Nephron (organoid): Measurements from ENCODE around the gene SEPSECS.

Source experiments
- H3K27ac Mint-ChIP-seq, 3 experiments: 2 replicates each; pipeline ENCODE4 v1.8.0; 2020; ENCODE audit warnings: mixed read lengths in 3 of 3, mild to moderate bottlenecking in 2 of 3, moderate library complexity in 1 of 3
- H3K27me3 Mint-ChIP-seq: 2 replicates; pipeline ENCODE4 v1.8.0; 2021; ENCODE audit warnings: low read depth, mild to moderate bottlenecking, moderate library complexity, mixed read lengths
- H3K36me3 Mint-ChIP-seq: 2 replicates; pipeline ENCODE4 v1.8.0; 2020; ENCODE audit warnings: low read depth, mixed read lengths
- H3K4me1 Mint-ChIP-seq: 2 replicates; pipeline ENCODE4 v1.8.0; 2020; ENCODE audit warnings: mixed read lengths
- H3K4me3 Mint-ChIP-seq, 3 experiments: 2 replicates each; pipeline ENCODE4 v1.8.0; 2020; ENCODE audit warnings: mild to moderate bottlenecking in 3 of 3, mixed read lengths in 3 of 3, moderate library complexity in 2 of 3
- H3K9me3 Mint-ChIP-seq: 2 replicates; pipeline ENCODE4 v1.8.0; 2020; ENCODE audit warnings: mixed read lengths
- CTCF ChIP-seq, 3 experiments: fragments of 200-600 bp; sonication (generic); IDR thresholded peaks; one replicate each; pipeline ENCODE4 v1.5.0; 2021; ENCODE audit warnings: antibody characterized with exemption in 3 of 3; ENCODE audit not compliant: unreplicated experiment in 3 of 3

SEPSECS gene

GRCh38 chr4:25131926-25132325 lies 28.3 kb downstream of the SEPSECS start:
- Mint-ChIP-seq H3K9me3 (peaks cover 10% of the 10 kb centered on the region), H3K36me3 (peaks cover 35% of the 10 kb centered on the region), H3K4me3 (no peak overlapping the region), H3K27me3 (no peaks in the 10 kb centered on the region), H3K4me1 (peaks cover 5% of the 10 kb centered on the region), H3K27ac (no peak overlapping the region)
- no peak for TF ChIP-seq CTCF (IDR thresholded peaks at IDR 0.05; ENCODE audit: unreplicated experiment in 3 of 3)

- no peak for TF ChIP-seq CTCF (IDR thresholded peaks at IDR 0.05; ENCODE audit: unreplicated experiment in 3 of 3)
- H3K4me1 Mint-ChIP-seq, result peaks cover 5% of the 10 kb centered on the region
- H3K27ac Mint-ChIP-seq, result peak overlapping the region in 1 of 3 experiments; percentile 29
- no peaks in the 10 kb centered on the region for H3K27me3 Mint-ChIP-seq
- H3K36me3 Mint-ChIP-seq, result peaks cover 30% of the 10 kb centered on the region
- H3K4me3 Mint-ChIP-seq, result no peak overlapping the region
- H3K9me3 Mint-ChIP-seq, result peaks cover 7% of the 10 kb centered on the region
These were observed 28.9 kb downstream of the SEPSECS start for GRCh38 chr4:25131381-25131780.

GRCh38 chr4:25129917-25130316 lies 30.3 kb downstream of the SEPSECS start:
- H3K4me1 Mint-ChIP-seq, result peaks cover 5% of the 10 kb centered on the region
- no peak for TF ChIP-seq CTCF (IDR thresholded peaks at IDR 0.05; ENCODE audit: unreplicated experiment in 3 of 3)
- peaks cover 21% of the 10 kb centered on the region for H3K36me3 Mint-ChIP-seq

DNA sequence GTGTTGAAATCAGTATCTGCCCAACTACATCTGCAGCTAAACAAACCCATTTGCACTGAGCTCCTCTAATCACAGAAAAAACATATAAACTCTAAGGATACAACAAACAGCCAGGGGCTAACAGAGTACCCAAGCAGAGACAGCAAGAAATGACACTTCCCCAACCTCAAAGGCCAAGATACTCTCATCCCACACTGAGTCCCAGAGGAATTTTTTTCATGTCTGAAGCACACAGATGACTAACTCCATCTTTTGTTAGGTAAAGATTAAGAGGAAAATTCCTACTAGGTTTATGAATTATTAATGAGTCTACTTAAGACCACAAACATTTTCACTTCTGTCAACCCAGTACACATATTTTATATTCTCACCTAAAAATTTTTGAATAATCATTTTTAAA lies 31.6 kb downstream of the SEPSECS start:
- Mint-ChIP-seq H3K4me1 (peaks cover 5% of the 10 kb centered on the region), H3K4me3 (no peak overlapping the region), H3K36me3 (peaks cover 13% of the 10 kb centered on the region), H3K27me3 (no peaks in the 10 kb centered on the region), H3K27ac (peak overlapping the region in 2 of 3 experiments; percentile 57 to 84), H3K9me3 (no peaks in the 10 kb centered on the region)
- no peak for TF ChIP-seq CTCF (IDR thresholded peaks at IDR 0.05; ENCODE audit: unreplicated experiment in 3 of 3)

More at GRCh38 chr4:25129917-25130316, 30.3 kb downstream of the SEPSECS start:
- H3K27ac Mint-ChIP-seq, result peak overlapping the region in 2 of 3 experiments; percentile 4 to 40
- no peak overlapping the region for H3K4me3 Mint-ChIP-seq
- H3K9me3 Mint-ChIP-seq, result peaks cover 3% of the 10 kb centered on the region
- no peaks in the 10 kb centered on the region for H3K27me3 Mint-ChIP-seq

DNA sequence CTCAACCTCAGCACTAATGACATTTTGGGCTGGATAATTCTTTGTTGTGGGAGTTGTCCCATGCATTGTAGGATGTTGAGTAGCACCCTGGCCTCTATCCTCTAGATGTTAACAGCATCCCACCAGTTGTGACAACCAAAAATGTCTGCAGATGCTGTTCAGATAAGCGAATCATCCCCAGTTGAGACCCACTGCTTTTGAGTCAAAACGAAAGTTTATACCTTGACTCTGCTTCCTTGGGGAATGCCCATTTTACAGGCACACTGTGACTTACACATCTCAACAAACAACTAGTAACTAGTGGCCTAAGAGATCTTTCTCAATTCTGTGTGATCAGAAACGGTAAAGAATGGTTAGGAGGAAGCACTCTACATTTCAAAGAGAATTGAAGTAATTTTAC lies 37.0 kb downstream of the SEPSECS start:
- peaks cover 10% of the 10 kb centered on the region for H3K36me3 Mint-ChIP-seq
- no peaks in the 10 kb centered on the region for H3K9me3 Mint-ChIP-seq
- H3K4me3 Mint-ChIP-seq, result no peak overlapping the region
- no peak overlapping the region for H3K27ac Mint-ChIP-seq
- TF ChIP-seq CTCF (IDR thresholded peaks at IDR 0.05; ENCODE audit: unreplicated experiment in 3 of 3), result no peak
- no peaks in the 10 kb centered on the region for H3K27me3 Mint-ChIP-seq
- no peaks in the 10 kb centered on the region for H3K4me1 Mint-ChIP-seq

DNA sequence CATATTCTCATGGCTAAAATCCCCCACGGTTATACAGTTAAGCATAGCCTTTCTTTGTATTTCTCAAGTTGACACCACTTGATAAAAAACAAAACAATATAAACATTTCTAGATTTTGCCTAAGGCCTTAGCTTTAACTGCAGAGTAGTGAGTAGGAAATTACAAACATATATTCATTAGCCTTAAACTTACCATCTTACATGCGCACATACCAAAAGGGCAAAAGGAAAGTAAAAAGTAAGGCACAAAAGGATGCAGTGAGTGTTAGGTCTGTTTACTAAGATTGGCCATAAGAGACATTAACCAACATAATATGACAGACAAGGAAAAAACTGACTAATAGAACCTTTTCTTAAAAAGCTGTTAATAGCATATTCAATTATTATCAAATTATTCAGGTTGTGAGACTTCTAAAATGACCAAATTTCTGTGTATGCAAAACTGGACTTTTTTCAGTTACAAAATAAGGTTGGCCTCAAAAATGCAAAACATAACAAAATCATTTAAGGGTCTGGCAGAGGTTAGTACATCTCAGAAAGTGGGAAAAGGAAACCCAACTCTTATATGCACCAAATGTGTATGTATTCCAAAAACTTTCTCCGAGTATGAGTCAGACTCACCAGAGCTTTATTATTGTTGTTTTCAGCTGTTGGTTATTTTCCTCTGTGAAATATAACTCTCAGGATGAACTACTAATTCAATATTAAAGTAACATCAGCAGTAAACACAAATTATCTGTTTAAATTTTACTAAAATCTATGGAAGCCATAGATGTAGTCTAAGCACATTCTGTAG lies 39.9 kb downstream of the SEPSECS start:
- TF ChIP-seq CTCF (IDR thresholded peaks at IDR 0.05; ENCODE audit: unreplicated experiment in 3 of 3), result no peak
- no peaks in the 10 kb centered on the region for H3K27me3 Mint-ChIP-seq
- H3K27ac Mint-ChIP-seq, result no peak overlapping the region
- H3K4me3 Mint-ChIP-seq, result no peak overlapping the region
- H3K4me1 Mint-ChIP-seq, result no peaks in the 10 kb centered on the region
- H3K36me3 Mint-ChIP-seq, result peaks cover 4% of the 10 kb centered on the region
- no peaks in the 10 kb centered on the region for H3K9me3 Mint-ChIP-seq
